Stimulated activated naive CD4-positive, alpha-beta T cell treated with Interleukin-2 at 50 U/mL for 16 hours (primary cell): ENCODE results near the gene C16orf87.
"Not testable (repeated sequence)": the region's sequence is repeated elsewhere in the genome, so short reads cannot be mapped to it uniquely, and the experiment has no call there.

Experiments used
- DNase-seq: peaks from one replicate; lab custom pipeline; 2025; lab: John Stamatoyannopoulos, UW

The C16orf87 gene

DNA sequence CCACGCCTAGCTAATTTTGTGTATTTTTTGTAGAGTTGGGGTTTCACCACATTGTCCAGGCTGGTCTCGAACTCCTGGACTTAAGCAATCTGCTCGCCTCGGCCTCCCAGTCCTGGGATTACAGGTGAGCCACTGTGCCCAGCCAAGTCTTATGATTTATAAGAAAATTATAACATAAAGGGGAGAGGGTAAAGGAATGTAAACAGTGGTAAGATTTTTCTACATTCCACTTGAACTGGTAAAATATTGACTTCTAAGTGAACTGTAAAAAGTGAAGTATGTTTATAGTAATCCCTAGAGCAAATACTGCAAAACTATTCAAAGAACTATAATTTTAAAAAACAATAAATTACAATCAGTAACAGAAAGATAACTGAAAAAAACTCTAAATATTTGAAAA, 33.5 kb downstream of the C16orf87 start:
- no peak for DNase-seq

- DNase-seq = no peak
These were observed 34.2 kb downstream of the C16orf87 start for GRCh38 chr16:46796764-46797269.

- DNase-seq = no peak
These were observed 37.1 kb downstream of the C16orf87 start for GRCh38 chr16:46793841-46794240.

GRCh38 chr16:46790599-46791270, 40.2 kb downstream of the C16orf87 start:
- DNase-seq = no peak

DNA sequence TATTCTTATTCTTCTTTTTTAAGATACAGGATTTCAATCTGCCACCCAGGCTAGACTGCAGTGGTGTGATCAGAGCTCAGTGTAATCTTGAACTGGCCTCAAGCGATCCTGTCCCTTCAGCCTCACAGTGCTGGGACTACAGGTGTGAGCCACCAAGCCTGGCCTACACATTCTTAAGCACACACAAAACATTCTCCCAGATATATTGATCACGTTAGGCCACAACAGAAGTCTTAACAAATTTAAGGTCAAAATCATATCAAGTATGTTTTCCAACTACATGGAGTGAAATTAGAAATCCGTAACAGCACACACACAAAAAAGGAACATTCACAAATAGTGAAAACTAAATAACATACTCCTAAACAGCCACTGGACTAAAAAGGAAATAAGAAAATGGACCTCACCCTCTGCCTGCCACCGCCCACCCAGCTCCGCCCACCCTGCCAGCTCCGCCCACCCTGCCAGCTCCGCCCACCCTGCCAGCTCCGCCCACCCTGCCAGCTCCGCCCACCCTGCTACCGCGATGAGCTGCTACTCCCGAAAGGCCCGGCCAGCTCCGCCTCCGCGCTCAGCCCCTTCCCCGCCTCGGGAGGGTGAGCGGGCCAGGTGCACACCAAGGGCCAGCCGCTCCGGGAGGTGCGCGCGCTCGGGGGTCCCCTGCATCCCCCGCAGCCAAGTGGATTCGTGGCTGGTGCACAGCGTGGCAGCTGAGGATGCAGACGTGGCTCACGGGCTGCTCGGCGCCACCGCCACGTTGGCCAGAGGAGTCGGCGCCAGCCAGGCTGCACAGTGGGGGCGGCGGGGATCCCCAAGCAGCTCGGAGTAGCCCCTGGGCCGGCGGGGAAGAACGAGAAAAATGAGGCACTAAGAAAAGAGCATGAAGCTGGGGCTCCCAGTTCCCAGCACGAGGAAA, 41.2 kb downstream of the C16orf87 start:
- peak; percentile 74 for DNase-seq

- no peak for DNase-seq
These were observed 42.0 kb downstream of the C16orf87 start for GRCh38 chr16:46788891-46789474.

DNA sequence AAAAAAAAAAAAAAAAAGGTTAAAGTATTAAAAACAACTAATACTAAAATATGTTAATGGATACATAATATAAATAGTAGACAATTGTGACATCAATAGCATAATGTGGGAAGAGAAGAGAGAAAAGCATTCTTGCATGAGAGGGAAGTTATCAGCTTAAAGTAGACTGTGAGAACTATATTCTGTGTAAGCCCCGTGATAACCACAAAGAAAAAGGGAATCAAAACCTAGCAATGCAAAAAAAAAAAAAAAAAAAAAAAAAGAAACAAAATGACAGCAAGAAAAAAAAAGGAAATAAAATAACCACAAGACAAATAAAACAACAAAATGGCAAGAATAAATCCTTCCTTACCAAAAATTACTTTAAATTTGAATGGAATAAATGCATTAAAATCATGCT, 43.1 kb downstream of the C16orf87 start:
- DNase-seq = no peak

- no peak for DNase-seq
These were observed 45.7 kb downstream of the C16orf87 start for GRCh38 chr16:46785076-46785845.

GRCh38 chr16:46784569-46784968, 46.4 kb downstream of the C16orf87 start:
- DNase-seq = not testable (repeated sequence)

GRCh38 chr16:46783800-46784199, 47.2 kb downstream of the C16orf87 start:
- no peak for DNase-seq

DNA sequence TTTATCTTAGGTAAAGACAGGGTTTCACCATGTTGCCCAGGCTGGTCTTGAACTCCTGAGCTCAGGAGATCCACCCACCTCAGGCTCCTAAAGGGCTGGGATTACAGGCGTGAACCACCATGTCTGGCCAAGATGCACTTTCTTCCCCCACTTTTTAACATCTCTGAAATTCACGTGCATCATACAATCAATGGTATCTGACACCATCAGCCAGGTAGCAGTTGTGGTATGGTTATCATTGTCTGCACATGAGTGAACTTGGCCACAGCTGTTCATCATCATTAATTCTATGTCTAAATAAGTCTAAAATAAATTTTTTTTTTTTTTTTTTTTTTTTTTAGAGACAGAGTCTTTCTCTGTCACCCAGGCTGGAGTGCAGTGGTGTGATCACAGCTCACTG, 48.7 kb downstream of the C16orf87 start:
- DNase-seq = no peak

DNA sequence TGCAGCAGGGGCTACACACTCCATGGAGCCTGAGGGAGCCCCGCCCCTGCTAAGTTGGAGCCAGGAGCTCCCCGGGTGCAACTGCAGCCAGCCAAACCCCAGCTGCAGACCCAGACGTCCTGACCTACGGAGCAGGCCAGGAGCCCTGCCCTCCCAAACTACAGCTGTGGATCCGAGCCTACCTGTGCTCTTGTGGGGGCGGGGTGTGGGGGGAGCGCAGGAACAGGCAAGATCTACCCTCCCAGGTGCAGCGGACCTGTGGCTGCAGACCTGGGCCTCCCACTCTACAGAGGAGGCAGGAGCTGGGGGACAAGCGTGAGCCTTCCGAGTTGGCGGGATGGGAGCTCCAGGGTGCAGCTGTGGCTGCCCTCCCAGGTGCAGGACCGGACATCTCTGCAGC, 53.2 kb downstream of the C16orf87 start:
- no peak for DNase-seq

GRCh38 chr16:46775214-46775613, 55.8 kb downstream of the C16orf87 start:
- DNase-seq = no peak

DNA sequence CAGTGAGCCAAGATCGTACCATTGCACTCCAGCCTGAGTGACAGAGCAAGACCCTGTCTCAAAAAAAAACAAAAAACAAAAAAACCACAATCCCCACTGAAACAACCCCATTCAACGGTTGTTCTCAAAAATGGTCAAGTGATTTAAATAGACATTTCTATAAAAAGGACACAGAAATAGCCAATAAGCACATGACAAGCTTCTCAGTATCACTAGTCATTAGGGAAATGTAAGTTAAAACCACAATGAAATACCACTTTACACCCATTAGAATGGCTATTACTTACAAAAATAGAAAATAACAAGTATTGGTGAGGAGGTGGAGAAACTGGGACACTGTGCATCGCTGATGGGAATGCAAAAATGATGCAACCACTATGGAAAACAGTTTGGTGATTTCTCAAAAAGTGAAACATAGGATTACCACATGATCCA, 56.2 kb downstream of the C16orf87 start:
- no peak for DNase-seq

DNA sequence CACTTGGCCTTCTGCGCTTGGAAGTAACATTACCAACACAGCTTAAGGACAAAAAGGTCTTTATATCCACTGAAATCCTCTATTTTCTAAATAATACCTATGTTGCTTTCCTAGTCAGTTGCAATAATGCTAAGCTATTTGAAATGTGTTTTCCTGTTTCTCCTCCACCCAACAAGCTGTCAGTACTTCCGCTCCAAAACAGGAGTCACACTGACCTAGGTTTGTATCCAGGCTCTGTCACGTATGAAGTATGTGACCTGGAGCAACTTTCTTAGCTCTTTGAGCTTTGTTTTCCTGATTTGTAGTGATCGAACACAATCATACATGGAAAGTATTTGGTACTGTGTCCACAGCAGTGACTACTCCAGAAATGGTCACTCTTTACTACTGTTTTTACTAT, 58.5 kb downstream of the C16orf87 start:
- no peak for DNase-seq

DNA sequence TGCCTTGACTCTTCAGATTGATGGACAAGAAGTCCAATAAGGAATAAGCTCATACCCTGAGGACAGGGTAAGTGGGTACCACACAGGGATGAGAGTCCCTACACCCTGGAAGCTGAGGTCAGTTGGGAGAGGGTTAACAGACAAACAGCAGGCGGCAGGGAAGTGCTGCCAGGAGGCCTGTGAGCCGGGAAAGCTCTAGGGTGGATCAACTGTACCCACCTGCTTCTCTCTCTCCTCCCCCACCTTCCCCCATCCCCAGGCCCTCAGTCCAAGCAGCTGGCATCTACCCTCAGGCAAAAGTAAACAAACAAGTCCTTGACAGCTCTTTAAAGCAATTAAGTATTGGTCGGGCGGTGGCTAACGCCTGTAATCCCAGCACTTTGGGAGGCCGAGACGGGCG, 62.2 kb downstream of the C16orf87 start:
- DNase-seq = no peak

DNA sequence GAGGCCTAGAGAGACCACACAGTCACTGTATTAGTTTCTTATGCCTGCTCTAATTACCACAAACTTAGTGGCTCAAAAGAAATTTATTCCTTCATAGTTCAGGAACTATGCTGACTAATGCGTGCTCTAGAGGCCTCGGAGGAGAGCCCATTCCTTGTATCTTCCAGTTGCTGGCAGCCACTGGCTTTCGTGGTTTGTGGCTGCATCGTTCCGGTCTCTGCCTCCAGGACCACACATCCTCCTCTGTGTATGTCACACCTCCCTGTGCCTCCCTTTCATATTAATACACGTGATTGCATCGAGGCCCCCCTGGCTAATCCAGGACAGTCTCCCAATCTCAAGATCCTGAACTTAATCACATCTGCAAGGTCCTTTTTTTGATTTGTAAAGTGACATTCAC, 65.9 kb downstream of the C16orf87 start:
- no peak for DNase-seq

- no peak for DNase-seq
These were observed 67.8 kb downstream of the C16orf87 start for GRCh38 chr16:46763147-46763546.

DNA sequence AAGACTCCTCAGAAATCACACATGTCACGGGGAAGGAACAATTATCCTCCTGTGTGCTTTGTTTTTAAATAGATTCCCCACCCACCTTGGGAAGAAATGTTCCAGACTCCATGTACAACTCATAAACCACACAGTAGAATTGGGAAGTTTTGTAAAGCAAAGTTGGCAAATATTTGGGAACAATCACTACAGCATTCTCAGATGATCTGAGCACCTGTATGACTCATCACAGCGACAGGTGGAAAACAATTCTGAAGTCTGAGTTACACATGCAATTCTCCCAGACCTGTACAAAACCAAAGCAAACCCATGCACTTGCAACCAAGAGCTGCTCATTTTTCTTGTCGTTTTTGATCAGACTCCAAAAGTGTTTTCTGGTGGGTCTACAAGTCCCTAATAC, 68.4 kb downstream of the C16orf87 start:
- no peak for DNase-seq

- no peak for DNase-seq
These were observed 71.7 kb downstream of the C16orf87 start for GRCh38 chr16:46759309-46759708.

GRCh38 chr16:46757339-46758050, 73.5 kb downstream of the C16orf87 start:
- DNase-seq = no peak
